ENCODE data around the gene UBE2U.
A peak's percentile ranks its signal among the peaks of the same experiment; 100 is the strongest.

Gene UBE2U

GRCh38 chr1:64241069-64241468 is 37.6 kb downstream of the UBE2U start:
- no peak for TF ChIP-seq CTCF (IDR thresholded peaks at IDR 0.05; ENCODE audit: poor library complexity, severe bottlenecking)
- no peaks in the 10 kb centered on the region for H3K27me3 ChIP-seq (ENCODE audit: insufficient read depth, poor library complexity, severe bottlenecking)
- no peak overlapping the region for H3K27ac ChIP-seq (ENCODE audit: poor library complexity, severe bottlenecking)
- DNase-seq (ENCODE audit: low spot score) (no peak), ATAC-seq (ENCODE audit: low read depth) (no peak)
- H3K36me3 ChIP-seq (ENCODE audit: low read depth), result no peaks in the 10 kb centered on the region
- no peak overlapping the region for H3K4me3 ChIP-seq (ENCODE audit: severe bottlenecking)
- no peaks in the 10 kb centered on the region for H3K4me1 ChIP-seq (ENCODE audit: insufficient read depth, poor library complexity, severe bottlenecking)
- H3K9me3 ChIP-seq (ENCODE audit: severe bottlenecking), result no peaks in the 10 kb centered on the region

- Histone ChIP-seq H3K27me3 (ENCODE audit: insufficient read depth, poor library complexity, severe bottlenecking) (no peaks in the 10 kb centered on the region), H3K27ac (ENCODE audit: poor library complexity, severe bottlenecking) (no peak overlapping the region), H3K4me1 (ENCODE audit: insufficient read depth, poor library complexity, severe bottlenecking) (no peaks in the 10 kb centered on the region), H3K9me3 (ENCODE audit: severe bottlenecking) (no peaks in the 10 kb centered on the region), H3K4me3 (ENCODE audit: severe bottlenecking) (no peak overlapping the region), H3K36me3 (ENCODE audit: low read depth) (no peaks in the 10 kb centered on the region)
- TF ChIP-seq CTCF (IDR thresholded peaks at IDR 0.05; ENCODE audit: poor library complexity, severe bottlenecking), result peak; percentile 79
- no peak for DNase-seq (ENCODE audit: low spot score)
- 0 out of 3 replicates have a peak, but pooled peaks have one; percentile 46 for ATAC-seq (ENCODE audit: low read depth)
Measured at GRCh38 chr1:64242895-64243756, 39.7 kb downstream of the UBE2U start.

- ATAC-seq (ENCODE audit: low read depth) (no peak), DNase-seq (ENCODE audit: low spot score) (no peak)
- Histone ChIP-seq H3K4me1 (ENCODE audit: insufficient read depth, poor library complexity, severe bottlenecking) (no peaks in the 10 kb centered on the region), H3K4me3 (ENCODE audit: severe bottlenecking) (no peak overlapping the region), H3K27me3 (ENCODE audit: insufficient read depth, poor library complexity, severe bottlenecking) (no peaks in the 10 kb centered on the region), H3K27ac (ENCODE audit: poor library complexity, severe bottlenecking) (no peak overlapping the region), H3K36me3 (ENCODE audit: low read depth) (no peaks in the 10 kb centered on the region), H3K9me3 (ENCODE audit: severe bottlenecking) (no peaks in the 10 kb centered on the region)
- TF ChIP-seq CTCF (IDR thresholded peaks at IDR 0.05; ENCODE audit: poor library complexity, severe bottlenecking), result no peak
Measured at GRCh38 chr1:64243757-64244080, 40.3 kb downstream of the UBE2U start.

DNA sequence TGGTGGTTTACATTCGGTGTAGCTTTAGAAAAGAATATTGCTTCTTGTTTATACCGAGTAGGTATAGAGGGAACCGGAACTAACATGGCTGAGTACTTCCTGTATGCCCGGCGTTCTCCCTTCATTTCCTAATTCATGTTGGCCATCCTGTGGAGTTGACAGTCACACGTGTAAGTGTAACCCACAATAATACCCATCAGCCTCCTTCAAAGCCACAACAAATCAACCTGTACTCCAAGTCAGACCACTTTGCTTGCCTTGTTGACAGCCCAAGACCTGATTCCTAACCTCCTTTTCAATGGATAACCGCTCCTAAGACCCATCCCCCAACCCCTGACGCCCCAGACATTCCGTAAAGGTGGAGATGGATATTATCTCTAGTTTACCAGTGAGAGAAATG is 42.1 kb downstream of the UBE2U start:
- TF ChIP-seq CTCF (IDR thresholded peaks at IDR 0.05; ENCODE audit: poor library complexity, severe bottlenecking), result no peak
- no peaks in the 10 kb centered on the region for H3K36me3 ChIP-seq (ENCODE audit: low read depth)
- no peaks in the 10 kb centered on the region for H3K4me1 ChIP-seq (ENCODE audit: insufficient read depth, poor library complexity, severe bottlenecking)
- no peaks in the 10 kb centered on the region for H3K9me3 ChIP-seq (ENCODE audit: severe bottlenecking)
- ATAC-seq (ENCODE audit: low read depth) (no peak), DNase-seq (ENCODE audit: low spot score) (no peak)
- H3K27me3 ChIP-seq (ENCODE audit: insufficient read depth, poor library complexity, severe bottlenecking), result no peaks in the 10 kb centered on the region
- no peak overlapping the region for H3K27ac ChIP-seq (ENCODE audit: poor library complexity, severe bottlenecking)
- no peak overlapping the region for H3K4me3 ChIP-seq (ENCODE audit: severe bottlenecking)

GRCh38 chr1:64246294-64246917 is 43.0 kb downstream of the UBE2U start:
- Histone ChIP-seq H3K27ac (ENCODE audit: poor library complexity, severe bottlenecking) (no peak overlapping the region), H3K4me1 (ENCODE audit: insufficient read depth, poor library complexity, severe bottlenecking) (no peaks in the 10 kb centered on the region), H3K4me3 (ENCODE audit: severe bottlenecking) (no peak overlapping the region), H3K36me3 (ENCODE audit: low read depth) (no peaks in the 10 kb centered on the region), H3K27me3 (ENCODE audit: insufficient read depth, poor library complexity, severe bottlenecking) (no peaks in the 10 kb centered on the region), H3K9me3 (ENCODE audit: severe bottlenecking) (no peaks in the 10 kb centered on the region)
- no peak for DNase-seq (ENCODE audit: low spot score)
- no peak for ATAC-seq (ENCODE audit: low read depth)
- peak; percentile 89 for TF ChIP-seq CTCF (IDR thresholded peaks at IDR 0.05; ENCODE audit: poor library complexity, severe bottlenecking)

Data from RWPE2 (cell line).